Measurements from ENCODE around the gene ZNF462.

ZNF462 gene

GRCh38 chr9:106933470-106933869 lies 70.5 kb downstream of the ZNF462 start:
- no peak for DNase-seq (ENCODE audit: low spot score)
- TF ChIP-seq CTCF (IDR thresholded peaks at IDR 0.05; ENCODE audit: extremely low read depth, insufficient read depth, missing control alignments), result no peak
- in situ Hi-C loops (cut with MboI; ENCODE audit: low pct_unique_long_range_greater_than_20kb, low sequenced_read_pairs, unreplicated experiment), result no loop called here

GRCh38 chr9:106934442-106935238 lies 71.7 kb downstream of the ZNF462 start:
- in situ Hi-C loops (cut with MboI; ENCODE audit: low pct_unique_long_range_greater_than_20kb, low sequenced_read_pairs, unreplicated experiment), result no loop called here
- DNase-seq (ENCODE audit: low spot score), result no peak
- no peak for TF ChIP-seq CTCF (IDR thresholded peaks at IDR 0.05; ENCODE audit: extremely low read depth, insufficient read depth, missing control alignments)

GRCh38 chr9:106936680-106937079 lies 73.7 kb downstream of the ZNF462 start:
- in situ Hi-C loops (cut with MboI; ENCODE audit: low pct_unique_long_range_greater_than_20kb, low sequenced_read_pairs, unreplicated experiment), result no loop called here
- TF ChIP-seq CTCF (IDR thresholded peaks at IDR 0.05; ENCODE audit: extremely low read depth, insufficient read depth, missing control alignments), result no peak
- DNase-seq (ENCODE audit: low spot score), result no peak

- TF ChIP-seq CTCF (IDR thresholded peaks at IDR 0.05; ENCODE audit: extremely low read depth, insufficient read depth, missing control alignments), result no peak
- in situ Hi-C loops (cut with MboI; ENCODE audit: low pct_unique_long_range_greater_than_20kb, low sequenced_read_pairs, unreplicated experiment), result no loop called here
- DNase-seq (ENCODE audit: low spot score), result no peak
These were observed 79.0 kb downstream of the ZNF462 start for GRCh38 chr9:106941916-106942315.

- no peak for TF ChIP-seq CTCF (IDR thresholded peaks at IDR 0.05; ENCODE audit: extremely low read depth, insufficient read depth, missing control alignments)
- in situ Hi-C loops (cut with MboI; ENCODE audit: low pct_unique_long_range_greater_than_20kb, low sequenced_read_pairs, unreplicated experiment), result no loop called here
- DNase-seq (ENCODE audit: low spot score), result no peak
These were observed 83.0 kb downstream of the ZNF462 start for GRCh38 chr9:106945727-106946660.

- in situ Hi-C loops (cut with MboI; ENCODE audit: low pct_unique_long_range_greater_than_20kb, low sequenced_read_pairs, unreplicated experiment), result no loop called here
- DNase-seq (ENCODE audit: low spot score), result no peak
- no peak for TF ChIP-seq CTCF (IDR thresholded peaks at IDR 0.05; ENCODE audit: extremely low read depth, insufficient read depth, missing control alignments)
These were observed 84.3 kb downstream of the ZNF462 start for GRCh38 chr9:106947106-106947900.

All from GM13977 (cell line).